ENCODE results near the gene WASL. TPM values are rescaled to one million over a fixed set of nuclear protein-coding genes. Genes with fewer than 3 reads are reported as not detected.

The WASL gene
- total RNA-seq, 4 donors from 2014 or later: 30.0 to 45.7 (median 32.2) TPM

DNA sequence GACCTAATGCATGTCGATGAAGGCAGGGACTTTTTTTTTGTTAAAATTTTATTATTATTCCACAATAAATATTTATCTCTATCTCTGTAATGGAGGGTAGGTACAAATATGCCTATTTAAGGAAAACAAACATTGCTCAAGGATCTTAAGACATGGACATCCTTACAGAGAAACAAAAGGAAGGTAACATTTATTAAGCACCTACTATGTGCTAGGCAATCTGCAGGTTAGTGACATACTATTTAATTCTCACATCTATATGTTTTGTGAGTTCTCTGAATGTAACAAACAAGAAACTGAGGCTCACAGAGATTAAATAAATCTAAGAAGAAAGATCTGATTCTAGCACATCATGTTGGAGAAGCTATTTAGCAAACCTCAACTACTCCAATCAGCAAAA, 61.1 kb downstream of the WASL start:
- TF ChIP-seq, protein P1, sequence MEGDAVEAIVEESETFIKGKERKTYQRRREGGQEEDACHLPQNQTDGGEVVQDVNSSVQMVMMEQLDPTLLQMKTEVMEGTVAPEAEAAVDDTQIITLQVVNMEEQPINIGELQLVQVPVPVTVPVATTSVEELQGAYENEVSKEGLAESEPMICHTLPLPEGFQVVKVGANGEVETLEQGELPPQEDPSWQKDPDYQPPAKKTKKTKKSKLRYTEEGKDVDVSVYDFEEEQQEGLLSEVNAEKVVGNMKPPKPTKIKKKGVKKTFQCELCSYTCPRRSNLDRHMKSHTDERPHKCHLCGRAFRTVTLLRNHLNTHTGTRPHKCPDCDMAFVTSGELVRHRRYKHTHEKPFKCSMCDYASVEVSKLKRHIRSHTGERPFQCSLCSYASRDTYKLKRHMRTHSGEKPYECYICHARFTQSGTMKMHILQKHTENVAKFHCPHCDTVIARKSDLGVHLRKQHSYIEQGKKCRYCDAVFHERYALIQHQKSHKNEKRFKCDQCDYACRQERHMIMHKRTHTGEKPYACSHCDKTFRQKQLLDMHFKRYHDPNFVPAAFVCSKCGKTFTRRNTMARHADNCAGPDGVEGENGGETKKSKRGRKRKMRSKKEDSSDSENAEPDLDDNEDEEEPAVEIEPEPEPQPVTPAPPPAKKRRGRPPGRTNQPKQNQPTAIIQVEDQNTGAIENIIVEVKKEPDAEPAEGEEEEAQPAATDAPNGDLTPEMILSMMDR (IDR thresholded peaks at IDR 0.05; ENCODE audit: low read depth): no peak

DNA sequence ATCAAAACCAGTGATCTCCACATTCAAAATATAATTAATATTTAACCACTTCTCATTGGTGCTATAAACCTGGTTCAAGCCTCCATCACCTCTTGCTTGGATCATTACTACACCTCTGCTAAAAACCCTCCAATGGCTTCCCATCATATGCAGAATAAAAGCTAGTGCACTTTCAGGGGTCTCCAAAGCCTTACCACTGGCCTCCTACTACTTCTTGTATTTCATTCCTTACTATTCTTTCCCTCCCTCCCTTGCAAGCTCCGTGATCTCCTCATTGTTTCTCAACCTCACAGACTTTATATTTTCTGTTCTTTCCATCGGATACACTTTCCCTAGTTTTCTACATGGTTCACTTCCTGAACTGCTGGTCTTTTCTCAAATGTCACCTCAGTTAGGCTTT, 61.6 kb downstream of the WASL start:
- TF ChIP-seq, protein P1 (IDR thresholded peaks at IDR 0.05; ENCODE audit: low read depth): no peak

DNA sequence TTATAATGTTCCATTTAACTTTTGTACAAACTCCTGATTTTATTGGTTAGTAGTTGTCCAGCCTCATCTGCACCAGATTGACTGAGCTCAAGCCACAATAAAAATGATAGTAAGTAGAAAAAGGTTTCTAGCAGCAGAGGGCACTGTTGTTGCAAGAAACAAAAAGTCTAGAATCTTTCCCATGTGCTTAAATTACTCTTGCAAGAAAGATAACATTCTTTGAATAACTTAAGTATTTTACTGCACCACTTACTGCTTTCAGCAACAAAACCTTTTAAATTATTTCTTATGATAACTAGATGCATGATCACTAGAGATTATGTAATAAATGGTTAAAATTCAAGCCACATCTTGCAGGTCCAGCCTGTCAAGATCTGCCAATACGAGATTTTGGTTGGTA, 66.1 kb downstream of the WASL start:
- TF ChIP-seq, protein P1 (IDR thresholded peaks at IDR 0.05; ENCODE audit: low read depth): no peak

DNA sequence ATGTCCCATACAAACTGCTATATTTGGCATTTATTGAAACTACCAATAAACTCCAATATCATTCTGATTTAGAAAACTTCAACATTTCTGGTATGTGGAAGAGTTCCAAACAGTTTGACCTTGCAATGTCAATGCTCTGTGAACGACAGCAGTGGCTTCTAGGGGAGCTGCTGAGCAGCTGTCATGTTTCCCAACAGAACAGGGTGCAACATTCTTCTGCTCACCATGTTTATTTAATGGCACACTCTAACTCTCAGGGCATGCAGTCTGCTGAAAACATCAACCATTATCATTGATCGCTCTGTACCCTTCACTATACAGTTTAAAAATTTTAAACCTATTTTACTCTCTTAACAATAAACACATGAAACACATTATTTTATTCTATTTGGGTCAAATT, 67.2 kb downstream of the WASL start:
- TF ChIP-seq, protein P1 (IDR thresholded peaks at IDR 0.05; ENCODE audit: low read depth): no peak

DNA sequence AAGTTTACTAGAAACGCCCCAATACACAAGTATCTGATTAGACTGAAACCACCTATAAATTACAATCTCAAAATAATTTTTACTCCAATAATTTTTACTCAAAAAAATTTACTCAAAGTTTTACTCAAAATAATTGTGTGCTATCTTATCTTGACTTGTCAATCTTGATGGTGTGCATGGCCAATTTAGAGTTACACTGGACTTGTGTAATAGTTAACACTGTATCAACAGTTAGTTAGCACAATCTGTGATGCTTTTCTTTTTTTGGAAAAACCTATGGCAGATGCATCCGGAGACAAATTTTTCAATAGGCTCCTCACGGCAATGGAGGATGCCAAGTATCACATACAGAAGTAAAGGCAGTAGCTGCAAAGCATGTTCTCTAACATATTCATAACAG, 68.2 kb downstream of the WASL start:
- TF ChIP-seq, protein P1 (IDR thresholded peaks at IDR 0.05; ENCODE audit: low read depth): no peak

DNA sequence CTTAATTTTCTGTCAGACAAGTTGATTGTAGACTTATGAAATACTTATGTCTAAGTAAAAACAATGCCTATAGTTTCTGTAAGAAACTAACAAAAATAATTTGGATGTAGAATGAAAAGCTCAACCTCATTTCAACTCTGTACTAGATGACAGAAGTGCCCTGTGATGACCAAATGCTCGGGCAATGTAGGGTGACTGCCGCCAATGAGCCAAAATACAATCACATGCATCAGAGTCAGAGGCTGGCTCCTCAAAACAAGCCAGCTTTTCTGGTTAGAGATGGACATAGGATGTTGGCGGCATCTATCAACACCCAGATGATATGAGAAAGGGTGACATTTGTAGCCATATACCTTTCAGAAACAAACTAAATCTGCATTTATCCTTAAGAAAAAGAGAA, 69.2 kb downstream of the WASL start:
- TF ChIP-seq, protein P1 (IDR thresholded peaks at IDR 0.05; ENCODE audit: low read depth): no peak

DNA sequence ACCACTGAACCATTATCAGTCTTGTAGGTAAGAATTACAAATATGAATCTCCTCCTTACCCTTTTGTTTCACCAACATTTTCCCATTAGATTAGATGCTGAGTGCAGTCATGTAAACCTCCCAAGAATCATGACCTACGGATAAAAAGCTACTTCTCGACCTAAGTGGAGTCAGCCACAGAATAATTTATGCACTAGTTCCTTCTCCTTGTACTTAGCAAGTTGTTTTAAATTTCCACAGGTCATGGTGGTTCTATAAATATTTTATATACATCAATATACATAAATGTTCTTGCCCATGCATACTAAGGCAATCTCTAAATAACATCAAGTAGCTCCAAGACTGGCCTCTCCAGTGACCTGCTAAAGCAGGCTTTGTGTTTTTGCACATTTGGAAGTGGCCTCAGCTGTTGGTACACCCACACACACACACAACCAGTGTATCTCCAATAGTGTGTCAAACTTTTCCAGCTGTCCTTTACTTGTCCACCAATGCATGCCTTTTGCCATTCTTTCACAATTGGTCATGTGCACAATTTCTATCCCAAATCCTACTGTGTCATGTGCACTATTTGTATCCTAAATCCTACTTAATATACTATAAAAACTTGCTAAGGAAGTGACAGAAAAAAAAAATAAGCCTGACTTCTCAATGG, 71.6 kb downstream of the WASL start:
- TF ChIP-seq, protein P1 (IDR thresholded peaks at IDR 0.05; ENCODE audit: low read depth): no peak

All from subcutaneous adipose tissue (tissue), 4 donors.